Stimulated activated CD4-positive, alpha-beta T cell treated with anti-CD3 and anti-CD28 coated beads, Interleukin-12 subunit alpha, Interleukin-12 subunit beta, amount 100 ng/mL, for 24 hours (primary cell): ENCODE measurements around the gene NEDD4L.

Experiments
- DNase-seq, 2 experiments: peaks; one replicate each; pipeline ENCODE4 v3.0.0-alpha.2; 2020; ENCODE audit warnings: low read depth in 2 of 2

The NEDD4L gene

DNA sequence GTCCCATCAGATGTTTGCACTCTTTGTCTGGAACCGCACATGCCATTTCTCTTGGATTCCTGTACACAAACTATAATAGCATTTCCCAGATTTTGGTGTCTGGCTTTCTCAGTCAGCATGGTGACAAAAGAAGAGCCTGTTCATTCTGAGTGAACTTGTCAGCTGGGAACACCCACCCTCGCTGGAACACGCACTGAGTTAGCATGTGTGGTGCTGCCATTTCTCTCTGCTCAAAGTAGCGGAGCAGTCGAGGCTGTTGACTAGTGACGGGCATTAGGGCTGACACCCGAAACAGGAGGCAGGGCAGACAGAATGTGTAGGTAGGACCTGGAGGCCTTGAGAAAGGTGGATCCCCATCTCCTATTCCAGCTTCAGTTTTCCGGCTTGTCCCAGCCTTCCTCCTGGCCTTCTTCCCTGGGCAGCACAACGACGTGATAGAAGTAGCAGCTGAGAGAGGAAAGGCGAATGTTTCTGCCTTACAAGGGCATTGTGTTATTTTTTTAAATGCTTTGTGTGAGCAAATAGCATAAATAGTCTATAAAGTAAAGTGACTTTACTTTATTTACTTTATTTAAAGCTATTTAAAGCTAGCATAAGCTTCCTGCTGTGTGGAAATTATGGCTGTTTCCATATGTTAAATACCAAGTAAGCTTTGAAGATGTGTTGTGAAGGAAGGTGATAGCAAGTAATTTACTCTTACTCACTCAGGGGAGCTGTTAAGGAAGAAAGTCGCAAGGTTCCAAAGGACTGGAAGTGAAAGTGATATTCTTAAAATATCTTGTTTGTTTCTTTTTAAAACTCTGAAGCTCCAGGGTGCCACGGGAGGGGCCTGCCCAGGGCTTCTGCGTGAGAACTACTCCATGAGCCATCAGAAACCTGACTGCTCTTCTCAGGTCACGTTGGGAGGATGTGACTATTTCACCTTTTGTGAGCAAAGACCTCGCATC lies 272.6 kb downstream of the NEDD4L start:
- DNase-seq = no peak

DNA sequence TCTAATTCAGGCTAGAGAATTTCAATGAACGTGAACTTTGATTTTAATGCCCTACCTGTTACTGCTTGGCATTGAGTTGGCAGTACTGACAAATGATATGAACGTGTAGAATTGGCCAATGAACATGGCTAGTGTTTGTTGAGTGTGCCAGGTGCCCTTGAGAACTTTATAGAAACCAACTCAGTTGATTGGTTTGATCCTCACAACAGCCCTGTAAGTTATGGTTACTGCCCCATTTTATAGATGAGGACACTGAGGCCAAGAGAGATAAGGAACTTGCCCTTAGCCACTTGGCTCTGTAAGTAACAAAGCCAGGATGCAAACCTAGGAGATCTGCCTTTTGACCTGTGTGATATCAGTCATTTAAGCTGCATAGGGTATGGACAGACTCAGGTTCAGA lies 275.7 kb downstream of the NEDD4L start:
- DNase-seq = no peak

DNA sequence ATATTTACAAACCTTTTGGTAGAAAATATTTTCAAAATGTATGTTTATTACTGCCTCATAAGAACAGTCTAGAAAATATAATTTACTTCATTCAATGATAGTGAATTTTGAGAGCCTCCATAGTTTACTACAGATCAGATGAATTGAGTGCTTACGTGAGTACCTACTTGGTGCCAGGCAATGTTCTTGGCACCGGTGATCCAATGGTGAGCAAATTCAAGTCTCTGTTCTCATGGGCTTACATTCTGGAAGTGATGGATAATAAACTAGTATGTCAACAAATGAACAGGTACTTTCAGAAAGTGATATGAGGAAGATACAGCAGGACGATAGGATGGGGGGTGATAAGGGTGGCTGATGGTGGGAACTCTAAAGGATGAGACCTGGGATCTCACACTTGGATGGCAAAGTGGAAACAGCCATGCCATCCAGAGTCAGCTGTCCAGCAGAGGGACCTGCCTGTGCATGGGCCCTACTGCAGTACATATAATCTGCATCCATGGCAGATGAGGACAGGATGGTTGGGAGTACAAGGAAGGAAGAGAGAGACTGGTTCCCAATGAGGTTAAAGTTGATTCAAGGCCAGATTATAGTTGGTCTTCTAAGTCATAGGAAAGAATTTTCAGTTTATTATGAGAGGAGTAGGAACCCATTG lies 277.0 kb downstream of the NEDD4L start:
- DNase-seq = no peak

DNA sequence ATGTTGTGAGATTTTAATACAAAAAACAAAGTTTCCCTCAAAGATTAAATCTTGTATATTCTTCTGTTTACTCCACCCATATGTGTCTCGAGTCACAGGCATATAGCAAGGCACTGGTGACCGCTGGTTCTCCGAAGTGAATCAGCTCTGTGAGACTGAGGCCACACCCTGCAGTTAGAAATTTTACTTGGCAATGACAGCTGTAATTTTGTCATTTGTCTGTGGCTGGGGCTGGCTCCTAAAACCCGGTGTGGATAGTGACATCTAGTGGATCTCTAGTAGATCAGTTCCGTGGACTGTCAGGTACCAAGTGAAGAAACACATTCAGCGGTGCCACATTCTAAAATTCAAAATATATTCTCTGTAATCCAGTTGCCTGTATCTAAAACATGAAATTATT lies 278.0 kb downstream of the NEDD4L start:
- no peak for DNase-seq

DNA sequence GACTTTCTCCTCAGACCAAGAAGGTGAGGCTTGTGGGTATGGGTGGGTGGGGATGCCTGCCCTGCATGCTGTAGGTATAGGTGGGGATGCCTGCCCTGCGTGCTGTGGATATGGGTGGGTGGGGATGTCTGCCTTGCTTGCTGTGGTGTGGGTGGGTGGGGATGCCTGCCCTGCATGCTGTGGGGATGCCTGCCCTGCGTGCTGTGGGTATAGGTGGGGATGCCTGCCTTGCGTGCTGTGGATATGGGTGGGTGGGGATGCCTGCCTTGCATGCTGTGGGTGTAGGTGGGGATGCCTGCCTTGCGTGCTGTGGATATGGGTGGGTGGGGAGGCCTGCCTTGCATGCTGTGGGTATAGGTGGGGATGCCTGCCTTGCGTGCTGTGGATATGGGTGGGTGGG lies 278.4 kb downstream of the NEDD4L start:
- DNase-seq = no peak

DNA sequence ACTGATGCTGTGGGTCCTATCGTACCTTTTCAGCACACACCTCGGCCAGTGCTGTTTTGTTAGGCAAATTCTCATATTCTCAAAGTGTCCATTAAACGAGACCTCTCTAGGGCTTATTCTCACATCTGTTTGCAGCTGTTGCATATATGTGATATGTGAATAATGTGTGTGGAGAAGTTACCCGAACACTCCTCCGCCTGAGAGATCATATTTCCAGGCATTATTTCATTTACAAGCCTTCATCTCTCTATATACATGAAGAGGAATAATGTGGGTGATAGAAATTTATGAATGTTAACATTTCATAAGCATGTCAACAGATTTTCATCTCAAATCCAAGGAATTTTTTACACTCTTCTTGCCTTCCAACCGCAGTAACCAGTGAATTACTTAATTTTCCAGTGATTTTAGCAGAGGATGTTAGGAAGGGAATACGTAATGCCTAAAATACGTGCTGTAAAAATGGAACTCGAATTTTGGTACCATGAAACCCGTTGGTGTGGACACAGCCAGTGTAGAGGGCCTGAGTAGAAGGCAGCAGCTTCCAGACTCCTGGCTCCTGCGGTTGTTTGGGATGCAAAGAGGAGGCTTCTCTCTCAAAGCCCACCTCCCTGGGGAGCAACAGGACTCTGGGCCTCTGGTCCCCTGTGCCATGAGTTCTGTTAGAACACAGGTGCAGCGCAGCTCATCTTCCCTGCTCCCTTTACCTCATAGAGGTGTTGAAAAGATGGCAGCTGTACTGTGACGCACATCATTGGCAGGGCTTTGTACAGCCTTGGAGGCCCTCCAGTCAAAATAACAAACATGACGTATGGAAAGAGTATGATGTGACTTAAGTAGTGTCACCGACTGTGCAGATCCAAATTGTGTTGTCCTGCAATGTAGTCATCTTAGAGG lies 280.1 kb downstream of the NEDD4L start:
- no peak for DNase-seq

DNA sequence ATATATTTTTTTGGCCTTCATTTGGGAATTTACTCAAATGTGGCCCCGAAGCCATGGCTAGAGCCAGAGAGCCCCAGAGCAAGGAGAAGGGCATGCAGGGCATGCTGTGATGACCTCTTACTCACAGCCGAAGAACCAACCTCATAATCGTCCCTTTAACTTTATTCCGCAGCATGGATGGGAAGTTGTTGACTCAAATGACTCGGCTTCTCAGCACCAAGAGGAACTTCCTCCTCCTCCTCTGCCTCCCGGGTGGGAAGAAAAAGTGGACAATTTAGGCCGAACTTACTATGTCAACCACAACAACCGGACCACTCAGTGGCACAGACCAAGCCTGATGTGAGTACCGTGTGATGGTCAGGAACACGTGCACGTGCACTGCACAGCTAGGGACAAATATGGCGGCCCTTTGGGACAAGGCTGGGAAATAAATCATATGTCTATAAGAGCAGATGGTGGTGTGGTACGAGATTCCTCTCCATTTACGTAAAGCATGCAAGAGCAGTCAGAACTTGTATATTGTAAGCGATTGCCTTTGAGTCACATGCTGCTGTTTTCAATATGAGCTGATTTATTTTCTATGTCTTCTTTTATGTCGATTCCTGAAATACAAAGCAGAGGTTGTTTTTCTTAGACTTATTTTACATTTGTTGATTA lies 280.9 kb downstream of the NEDD4L start:
- no peak for DNase-seq

DNA sequence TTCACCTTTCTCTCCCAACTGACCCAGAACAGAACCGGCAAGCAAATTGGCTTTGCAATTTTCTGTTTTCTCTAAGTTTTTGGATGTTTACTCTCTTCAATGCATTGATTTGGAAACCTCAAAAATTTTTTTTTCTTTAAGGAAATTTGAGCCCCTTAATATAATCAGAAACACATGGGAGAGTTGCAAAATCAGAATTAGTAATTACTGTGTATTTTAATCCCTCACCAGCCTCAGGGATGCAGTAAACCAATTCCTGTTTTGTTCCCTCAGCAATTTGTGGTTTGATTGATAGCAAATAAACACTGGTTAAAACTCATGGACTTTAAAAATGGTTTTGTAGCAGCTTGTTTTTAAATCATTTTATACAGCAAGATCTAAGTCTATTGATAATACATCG lies 281.5 kb downstream of the NEDD4L start:
- DNase-seq = no peak

DNA sequence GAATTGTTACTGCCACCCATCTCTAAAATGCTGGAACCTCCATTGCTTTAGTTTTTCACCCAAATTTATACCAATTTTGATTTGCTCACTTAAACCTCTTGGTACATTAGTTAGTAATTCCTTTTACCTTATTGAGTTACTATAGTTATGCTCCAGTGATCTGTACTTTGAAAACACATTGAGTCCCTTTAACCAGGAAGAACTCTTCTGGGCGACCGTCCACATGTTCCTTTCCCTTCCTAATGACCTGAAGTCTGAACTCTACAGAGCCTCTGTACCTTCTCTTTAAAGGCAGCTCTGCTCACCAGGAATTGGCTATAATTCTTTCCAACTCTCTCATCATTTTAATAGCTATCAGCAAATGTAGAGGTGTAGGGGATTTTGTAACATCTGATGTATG lies 290.0 kb downstream of the NEDD4L start:
- no peak for DNase-seq

DNA sequence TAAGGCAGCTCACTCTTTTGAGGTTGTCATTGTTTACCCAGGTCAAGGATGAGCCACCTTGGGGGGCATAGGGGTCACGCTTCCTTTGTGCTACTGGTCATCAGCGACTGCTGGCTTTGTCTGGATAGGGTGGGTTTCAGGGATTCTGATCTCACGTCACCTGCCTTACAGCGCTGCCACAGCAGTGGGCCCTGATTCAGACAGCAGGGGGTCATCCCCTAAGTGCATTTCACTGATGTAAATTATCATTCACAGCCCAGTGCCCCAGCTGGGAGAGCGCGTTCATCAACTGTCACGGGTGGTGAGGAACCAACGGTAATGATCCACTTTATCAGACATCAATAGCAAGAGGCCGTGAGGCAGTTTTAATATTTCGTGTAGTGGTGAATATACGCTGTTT lies 291.2 kb downstream of the NEDD4L start:
- no peak for DNase-seq

DNA sequence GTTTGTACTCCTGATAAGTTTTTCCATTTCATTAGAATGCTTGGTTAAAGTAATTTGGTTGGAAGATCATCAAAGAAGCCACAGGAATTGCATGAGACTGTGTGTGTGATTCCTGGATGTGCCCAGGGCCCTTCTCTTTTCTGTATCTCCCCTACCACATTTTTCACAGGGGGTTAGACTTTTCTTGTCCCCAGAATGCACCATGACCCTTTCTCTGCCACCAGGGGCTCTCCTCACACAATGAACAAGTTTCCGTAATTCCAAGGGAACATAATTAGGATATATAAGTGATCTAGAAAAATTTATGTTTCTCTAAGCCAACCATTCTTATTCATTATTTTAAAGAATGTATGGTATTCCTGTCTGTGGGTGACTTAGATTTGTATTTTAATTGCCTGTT lies 291.8 kb downstream of the NEDD4L start:
- DNase-seq = no peak

DNA sequence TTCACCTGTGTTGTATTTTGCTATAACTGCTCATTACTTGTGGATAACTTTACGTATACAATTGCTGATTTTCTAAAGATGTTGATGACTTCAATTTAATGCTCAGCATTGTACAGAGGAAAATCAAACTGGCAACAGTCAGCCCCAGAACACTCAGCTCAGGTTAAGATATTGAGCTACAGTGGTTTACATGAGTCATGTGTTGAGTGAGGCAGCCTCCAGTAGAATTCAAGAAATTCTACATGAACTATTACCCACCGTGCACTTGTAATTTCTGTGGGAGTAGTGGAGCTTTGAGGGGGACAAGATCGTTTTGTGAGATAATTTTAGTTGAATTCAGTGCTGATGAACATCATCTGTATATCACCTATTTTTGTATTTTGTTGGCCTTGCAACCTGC lies 292.6 kb downstream of the NEDD4L start:
- no peak for DNase-seq

DNA sequence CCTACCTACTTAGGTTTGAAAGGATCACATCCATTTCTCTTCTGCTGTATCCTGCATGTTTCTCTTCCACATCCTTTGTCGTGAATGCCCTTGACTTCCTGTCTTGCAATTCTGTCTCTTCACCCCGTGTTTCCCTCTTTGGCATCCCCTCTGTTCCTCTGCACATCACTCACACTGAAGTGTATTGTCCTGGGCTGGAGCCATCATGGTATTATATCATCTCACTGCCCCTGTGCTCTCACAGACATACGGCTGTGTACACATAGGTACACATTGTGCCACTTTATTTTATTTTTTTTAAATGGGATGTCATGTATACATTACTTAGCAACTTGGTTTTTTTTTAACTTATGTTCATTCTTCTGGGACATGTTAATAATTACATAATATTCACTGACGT lies 293.3 kb downstream of the NEDD4L start:
- DNase-seq = no peak

DNA sequence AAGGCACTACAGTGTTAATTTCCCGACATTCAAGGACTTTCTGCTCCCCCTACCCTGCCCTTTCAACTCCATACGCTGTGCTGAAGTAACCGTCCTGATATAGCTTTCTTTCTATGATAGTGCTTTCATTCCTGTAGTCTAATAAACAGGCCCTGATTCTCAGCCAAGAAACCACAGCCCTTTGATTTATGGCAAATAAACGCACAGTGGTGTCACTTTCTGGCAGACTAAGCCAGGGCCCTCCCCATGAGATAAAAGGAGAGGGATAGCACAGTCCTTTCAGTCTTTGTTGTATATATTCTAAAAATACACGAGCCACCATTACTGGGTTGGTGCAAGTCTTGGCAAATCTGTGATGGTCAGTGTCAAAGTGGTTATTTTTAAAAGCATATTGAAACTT lies 293.7 kb downstream of the NEDD4L start:
- no peak for DNase-seq

DNA sequence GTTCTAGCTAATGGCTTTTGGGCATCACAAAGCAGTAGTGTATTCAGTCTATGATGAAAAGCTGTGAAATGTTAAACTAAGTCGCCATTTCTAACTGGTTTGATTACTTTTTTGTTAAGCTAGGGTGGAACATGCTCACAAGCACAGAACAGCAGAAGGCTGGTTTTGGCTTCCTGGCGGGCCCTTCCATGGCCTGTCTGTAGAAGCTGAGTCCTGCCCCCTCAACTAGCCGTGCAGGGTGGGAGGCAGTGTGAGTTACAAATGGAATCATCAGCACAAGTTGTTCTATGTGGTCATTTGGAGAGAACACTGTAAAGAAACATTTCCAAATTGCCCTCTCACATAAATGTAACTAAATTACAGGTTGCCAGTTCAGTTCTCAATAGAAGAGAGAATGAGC lies 294.1 kb downstream of the NEDD4L start:
- no peak for DNase-seq

DNA sequence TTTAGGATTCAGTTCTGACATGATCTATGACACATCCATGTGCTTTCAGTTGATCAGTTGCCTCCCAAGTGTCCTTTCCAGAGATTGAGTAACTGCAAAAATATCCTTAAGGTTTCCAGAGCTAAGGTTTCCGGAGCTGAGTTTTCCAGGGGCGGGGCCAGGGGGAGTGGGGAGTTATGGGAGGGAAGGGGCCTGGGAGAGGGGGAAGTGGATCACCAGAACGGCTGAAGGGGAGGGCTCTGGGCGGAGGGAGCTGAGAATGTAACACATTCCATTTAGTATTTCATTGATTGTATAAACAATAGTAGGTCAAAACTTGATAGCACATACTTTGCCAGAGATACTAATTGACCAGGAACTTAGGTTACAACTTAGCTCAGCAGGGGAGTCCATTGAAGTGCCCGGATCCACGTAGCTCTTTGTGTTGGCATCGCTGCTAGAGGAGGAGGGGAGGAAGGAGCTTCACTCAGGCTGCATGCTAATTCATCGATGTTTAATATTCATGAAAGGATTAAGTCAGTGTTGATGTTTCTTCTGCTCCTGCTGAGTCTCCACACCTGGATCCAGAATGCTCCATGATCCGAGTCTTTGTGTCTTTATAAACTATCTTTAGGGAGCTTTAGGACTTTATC lies 295.1 kb downstream of the NEDD4L start:
- DNase-seq = no peak

DNA sequence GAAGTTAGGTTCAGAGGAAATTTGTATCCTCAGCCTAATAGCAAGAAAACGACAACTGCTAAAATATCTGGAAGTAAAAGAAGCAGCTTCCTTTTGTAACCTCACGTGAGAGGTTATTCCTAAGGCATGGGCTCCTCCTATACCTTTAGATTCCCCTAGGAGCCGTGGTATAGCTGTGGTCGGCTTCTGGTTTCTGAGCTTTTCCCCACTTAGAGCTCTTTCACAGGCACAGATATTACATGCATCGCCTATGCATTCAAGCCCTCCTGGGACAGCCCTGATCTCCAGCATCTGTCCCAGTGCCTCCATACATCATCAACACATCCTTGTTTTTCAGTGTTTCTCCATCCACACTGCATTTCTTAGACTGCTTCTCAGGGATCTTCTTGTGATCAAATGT lies 295.9 kb downstream of the NEDD4L start:
- no peak for DNase-seq

DNA sequence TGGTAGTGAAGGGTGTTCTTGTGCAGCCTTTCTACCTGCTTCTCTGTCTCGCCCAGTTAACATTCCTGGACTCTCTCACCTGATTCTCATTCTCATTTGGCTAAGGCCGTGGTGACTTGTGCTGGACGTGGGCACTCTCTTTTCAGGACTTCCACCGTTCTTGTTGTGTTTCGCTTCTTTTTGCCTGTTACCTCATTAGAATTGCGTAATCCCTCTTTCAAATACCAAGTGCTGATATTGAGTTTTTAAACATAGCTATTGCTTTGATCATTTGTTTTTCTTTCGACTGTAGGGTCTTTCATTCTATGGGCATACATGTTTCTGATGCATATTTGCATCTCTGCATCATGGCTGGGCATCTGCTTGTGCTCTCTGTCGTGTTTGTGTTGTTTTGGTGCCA lies 297.9 kb downstream of the NEDD4L start:
- no peak for DNase-seq

DNA sequence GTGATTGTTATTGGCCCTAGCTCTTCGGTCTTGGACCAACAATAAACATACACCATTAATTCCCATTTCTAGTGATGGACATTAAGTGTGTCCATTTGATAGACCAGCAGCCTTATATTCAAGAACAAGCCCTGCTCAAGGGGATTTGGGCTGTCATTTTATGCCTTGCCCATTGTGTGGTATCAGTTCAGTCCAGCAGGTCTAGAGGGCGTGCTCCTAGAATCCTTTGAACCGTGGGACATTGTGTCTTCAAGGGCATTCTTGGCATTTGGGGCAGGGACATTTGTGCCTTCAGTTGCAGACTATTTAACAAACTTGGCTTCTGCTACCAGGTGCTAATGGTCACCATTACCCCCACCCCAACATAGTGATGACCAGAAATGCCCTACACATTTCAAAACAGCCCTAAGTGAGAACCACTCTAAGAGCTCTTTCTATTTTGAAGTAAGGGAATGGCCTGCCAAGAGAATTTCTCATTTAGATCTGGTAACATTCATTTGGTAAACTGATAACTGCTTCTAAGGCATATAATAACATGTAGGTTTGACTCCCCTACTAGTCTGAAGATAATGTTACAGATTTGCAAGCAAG lies 300.1 kb downstream of the NEDD4L start:
- no peak for DNase-seq

DNA sequence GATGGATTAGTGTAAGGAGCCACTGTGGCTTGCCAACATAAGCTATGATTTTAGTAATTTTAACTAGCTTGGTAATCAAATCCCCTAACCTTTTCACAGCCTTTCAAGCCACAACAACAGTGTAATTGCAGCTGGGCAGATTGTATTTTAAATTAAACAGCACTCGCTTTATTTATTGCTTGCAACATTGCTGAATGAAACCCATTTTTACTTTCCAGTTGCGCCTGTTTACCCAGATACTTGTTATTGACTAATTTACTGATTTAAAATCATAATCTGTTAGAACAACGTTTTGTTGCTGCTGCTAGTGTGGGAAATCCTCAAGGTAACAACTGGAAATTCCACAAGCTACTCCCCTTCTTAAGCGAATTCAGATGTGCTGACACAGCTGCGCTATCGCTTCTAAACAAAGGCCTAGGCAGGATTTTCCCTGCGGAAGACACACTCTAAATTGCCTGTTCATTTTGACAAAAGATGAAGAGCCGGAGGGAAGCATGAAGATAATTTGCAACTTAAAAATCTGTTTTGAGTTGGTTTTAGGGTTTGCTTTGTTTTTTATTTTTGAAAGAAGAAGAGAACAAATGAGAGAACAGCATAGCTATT lies 300.9 kb downstream of the NEDD4L start:
- DNase-seq = no peak

DNA sequence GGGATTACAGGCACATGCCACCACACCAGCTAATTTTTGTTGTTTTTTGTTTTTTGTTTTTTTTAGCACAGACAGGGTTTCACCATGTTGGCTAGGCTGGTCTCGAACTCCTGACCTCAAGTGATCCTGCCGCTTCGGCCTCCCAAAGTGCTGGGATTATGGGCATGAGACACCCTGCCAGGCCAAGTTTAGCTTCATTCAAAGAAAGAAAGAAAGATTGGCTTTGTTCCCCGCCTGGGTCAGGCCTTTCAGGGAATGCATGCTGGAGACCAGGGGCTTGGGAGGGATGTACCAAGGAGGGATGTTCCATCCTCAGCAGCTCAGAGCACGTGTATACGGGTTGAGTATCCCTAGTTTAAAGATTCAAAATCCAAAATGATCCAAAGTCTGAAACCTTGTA lies 301.8 kb downstream of the NEDD4L start:
- no peak for DNase-seq
